OCI-LY7 (cell line): ENCODE measurements around the gene ERC1.

Experiments
- CTCF ChIP-seq: fragments of 200-600 bp; sonication (generic); conservative IDR thresholded peaks from 2 replicates; pipeline ENCODE4 v1.5.1; 2014; ENCODE audit warnings: mild to moderate bottlenecking, antibody characterized with exemption, low read length, moderate library complexity, mixed read lengths
- EZH2phosphoT487 ChIP-seq: fragments of 200-600 bp; sonication (generic); IDR thresholded peaks from 2 replicates; pipeline ENCODE4 v1.6.1; 2018; ENCODE audit warnings: low read depth, borderline replicate concordance, mild to moderate bottlenecking, mixed run types, antibody characterized with exemption, low read length, moderate library complexity, mixed read lengths

- TF ChIP-seq CTCF (no peak), EZH2phosphoT487 (no peak)
Measured at GRCh38 chr12:1365703-1366102, 374.7 kb downstream of the ERC1 start.
